GM21576 (cell line): ENCODE measurements around the gene C10orf88.
"Not testable (repeated sequence)": the region's sequence is repeated elsewhere in the genome, so short reads cannot be mapped to it uniquely, and the experiment has no call there.

Experiments
- ATAC-seq: cut with Tn5 transposase; IDR thresholded peaks from one replicate; pipeline ENCODE4 v1.9.1; 2021; ENCODE audit warnings: mild to moderate bottlenecking, moderate library complexity; ENCODE audit not compliant: unreplicated experiment

The C10orf88 gene

GRCh38 chr10:122962405-122962804 is 8.4 kb upstream of the C10orf88 start:
- no peak for ATAC-seq

- ATAC-seq = no peak
These were observed 3.4 kb upstream of the C10orf88 start for GRCh38 chr10:122957474-122957873.

- ATAC-seq = no peak
These were observed 1.9 kb upstream of the C10orf88 start for GRCh38 chr10:122955892-122956291.

GRCh38 chr10:122954731-122955050 is 664 bp upstream of the C10orf88 start:
- no peak for ATAC-seq

- ATAC-seq = no peak
These were observed 4.7 kb downstream of the C10orf88 start for GRCh38 chr10:122949296-122949695.

- ATAC-seq = no peak
These were observed 14.0 kb downstream of the C10orf88 start for GRCh38 chr10:122939856-122940543.

- ATAC-seq = no peak
These were observed 14.7 kb downstream of the C10orf88 start for GRCh38 chr10:122939133-122939855.

GRCh38 chr10:122931088-122931906 is 22.7 kb downstream of the C10orf88 start:
- ATAC-seq = no peak

- no peak for ATAC-seq
These were observed 23.9 kb downstream of the C10orf88 start for GRCh38 chr10:122930140-122930539.

- no peak for ATAC-seq
These were observed 38.3 kb downstream of the C10orf88 start for GRCh38 chr10:122915700-122916099.

- peak; percentile 53 for ATAC-seq
These were observed 42.0 kb downstream of the C10orf88 start for GRCh38 chr10:122911889-122912484.

GRCh38 chr10:122910310-122910709 is 43.7 kb downstream of the C10orf88 start, which contains the start of gene FAM24A:
Gene FAM24A, plus strand, starts transcription at chr10:122910610. Its CDS starts 1,025 bp downstream, at chr10:122911635.
- ATAC-seq = no peak

GRCh38 chr10:122903861-122904260 is 50.2 kb downstream of the C10orf88 start:
- not testable (repeated sequence) for ATAC-seq

- ATAC-seq = no peak
These were observed 59.6 kb downstream of the C10orf88 start for GRCh38 chr10:122894261-122894944.

GRCh38 chr10:122884166-122884565 is 69.9 kb downstream of the C10orf88 start:
- no peak for ATAC-seq

- no peak for ATAC-seq
These were observed 71.3 kb downstream of the C10orf88 start for GRCh38 chr10:122882766-122883165.
